SK-N-SH treated with all-trans-retinoic acid at 6 μM for 48 hours (cell line): ENCODE results near the gene RFWD3.

ENCODE experiments used
- ATAC-seq: fragments of 200-7000 bp; cut with Tn5 transposase; 3 replicates; pipeline ENCODE4 v1.9.1; 2020; ENCODE audit warnings: mild to moderate bottlenecking, moderate library complexity
- BACH2 ChIP-seq: fragments of 250-450 bp; sonication (Bioruptor Pico); IDR thresholded peaks from 2 replicates; pipeline ENCODE4 v1.9.0; 2021; ENCODE audit warnings: mild to moderate bottlenecking, borderline replicate concordance
- CREB5 ChIP-seq: fragments of 250-450 bp; sonication (Bioruptor Pico); IDR thresholded peaks from 2 replicates; pipeline ENCODE4 v1.5.1; 2020; ENCODE audit warnings: low read depth, mild to moderate bottlenecking, moderate library complexity
- CSRNP3 ChIP-seq: fragments of 250-450 bp; sonication (Bioruptor Pico); IDR thresholded peaks from 2 replicates; pipeline ENCODE4 v1.5.1; 2021; ENCODE audit warnings: mild to moderate bottlenecking, moderate library complexity
- GLIS3 ChIP-seq: fragments of 250-450 bp; sonication (Bioruptor Pico); IDR thresholded peaks from 2 replicates; pipeline ENCODE4 v1.5.0; 2020; ENCODE audit warnings: mild to moderate bottlenecking, moderate library complexity
- ISL1 ChIP-seq: fragments of 250-450 bp; sonication (Bioruptor Pico); IDR thresholded peaks from 2 replicates; pipeline ENCODE4 v2.1.2; 2022; ENCODE audit warnings: mild to moderate bottlenecking, moderate library complexity
- PATZ1 ChIP-seq: fragments of 250-450 bp; sonication (Bioruptor Pico); IDR thresholded peaks from 2 replicates; pipeline ENCODE4 v1.8.0; 2020; ENCODE audit warnings: mild to moderate bottlenecking, moderate library complexity, borderline replicate concordance
- RARB ChIP-seq: fragments of 250-450 bp; sonication (Bioruptor Pico); IDR thresholded peaks from 2 replicates; pipeline ENCODE4 v1.8.0; 2021; ENCODE audit warnings: mild to moderate bottlenecking, moderate library complexity
- SNAI2 ChIP-seq: fragments of 250-450 bp; sonication (Bioruptor Pico); IDR thresholded peaks from 2 replicates; pipeline ENCODE4 v1.5.0; 2020; ENCODE audit warnings: mild to moderate bottlenecking, moderate library complexity
- TCF4 ChIP-seq: fragments of 250-450 bp; sonication (Bioruptor Pico); IDR thresholded peaks from 2 replicates; pipeline ENCODE4 v1.8.0; 2021; ENCODE audit warnings: mild to moderate bottlenecking, moderate library complexity, borderline replicate concordance
- TOX ChIP-seq: fragments of 250-450 bp; sonication (Bioruptor Pico); IDR thresholded peaks from 2 replicates; pipeline ENCODE4 v1.8.0; 2021; ENCODE audit warnings: mild to moderate bottlenecking, moderate library complexity, borderline replicate concordance
- TSHZ2 ChIP-seq: fragments of 250-450 bp; sonication (Bioruptor Pico); IDR thresholded peaks from 2 replicates; pipeline ENCODE4 v1.5.0; 2020; ENCODE audit warnings: mild to moderate bottlenecking, moderate library complexity
- ZC3H10 ChIP-seq: fragments of 250-450 bp; sonication (Bioruptor Pico); IDR thresholded peaks from 2 replicates; pipeline ENCODE4 v1.5.1; 2021; ENCODE audit warnings: mild to moderate bottlenecking, moderate library complexity
- ZFP30 ChIP-seq: fragments of 450-650 bp; formaldehyde crosslinking; IDR thresholded peaks from 2 replicates; pipeline ENCODE4 v1.5.0; 2022; ENCODE audit warnings: mild to moderate bottlenecking, moderate library complexity
- ZNF565 ChIP-seq: fragments of 450-650 bp; formaldehyde crosslinking; conservative IDR thresholded peaks from 2 replicates; pipeline ENCODE4 v1.5.0; 2020; ENCODE audit warnings: low read depth, mild to moderate bottlenecking, moderate library complexity
- ZNF70 ChIP-seq: fragments of 450-650 bp; formaldehyde crosslinking; IDR thresholded peaks from 2 replicates; pipeline ENCODE4 v1.5.0; 2020; ENCODE audit warnings: mild to moderate bottlenecking, moderate library complexity

The RFWD3 gene

GRCh38 chr16:74580833-74581232 lies 85.8 kb downstream of the RFWD3 start (continued):
- TF ChIP-seq PATZ1 (CRISPR knock-in tag) = no peak

- no peak for TF ChIP-seq TCF4 (CRISPR knock-in tag)
- TF ChIP-seq ZNF565 (CRISPR knock-in tag) = no peak
- no peak for TF ChIP-seq BACH2 (CRISPR knock-in tag)
- TF ChIP-seq GLIS3 (CRISPR knock-in tag) = no peak
- no peak for TF ChIP-seq TOX (CRISPR knock-in tag)
- no peak for TF ChIP-seq RARB (CRISPR knock-in tag)
- TF ChIP-seq ZFP30 (CRISPR knock-in tag) = no peak
- no peak for TF ChIP-seq CREB5 (CRISPR knock-in tag)
- no peak for TF ChIP-seq ZNF70
- no peak for TF ChIP-seq CSRNP3 (CRISPR knock-in tag)
- no peak for TF ChIP-seq SNAI2 (CRISPR knock-in tag)
- no peak for TF ChIP-seq TSHZ2 (CRISPR knock-in tag)
- ATAC-seq = no peak
Observed at GRCh38 chr16:74578838-74579237, 87.8 kb downstream of the RFWD3 start.

GRCh38 chr16:74578433-74578832 lies 88.2 kb downstream of the RFWD3 start:
- ATAC-seq = peak; percentile 79

More at GRCh38 chr16:74578433-74578832, 88.2 kb downstream of the RFWD3 start:
- TF ChIP-seq RARB (CRISPR knock-in tag) = no peak
- 0 out of 2 replicates have a peak, but pooled peaks have one; percentile 1 for TF ChIP-seq ISL1
- no peak for TF ChIP-seq ZC3H10 (CRISPR knock-in tag)
- no peak for TF ChIP-seq TOX (CRISPR knock-in tag)
- no peak for TF ChIP-seq TSHZ2 (CRISPR knock-in tag)
